ENCODE results near the gene GNAT2.

- TF ChIP-seq CTCF (IDR thresholded peaks at IDR 0.05; ENCODE audit: low read depth, low read length) (peak; percentile 70), EZH2phosphoT487 (IDR thresholded peaks at IDR 0.05; ENCODE audit: low read depth) (no peak)
Observed at GRCh38 chr1:109643385-109644230, 24.2 kb upstream of the GNAT2 start.

Data from OCI-LY3 (cell line).